H1 (cell line): ENCODE measurements around the gene EZH1.

Experiments used
- ATF2 ChIP-seq: IDR thresholded peaks from 2 replicates; pipeline ENCODE4 v1.6.1; 2012; ENCODE audit warnings: low read length, inconsistent platforms
- BACH1 ChIP-seq: IDR thresholded peaks from 2 replicates; pipeline ENCODE4 v1.6.1; 2012; ENCODE audit warnings: low read length, improper control_type of control experiment
- EP300 ChIP-seq, 2 experiments: IDR thresholded peaks; 1 replicate in 1 of 2; 2 replicates in 1 of 2; pipeline ENCODE4 v1.6.1; 2011 to 2012; ENCODE audit warnings: low read depth in 2 of 2, low read length in 2 of 2, mild to moderate bottlenecking in 2 of 2, borderline replicate concordance in 1 of 2, inconsistent platforms in 1 of 2, moderate library complexity in 1 of 2
- POLR2A ChIP-seq, 2 experiments: IDR thresholded peaks; 1 replicate in 1 of 2; 2 replicates in 1 of 2; pipeline ENCODE4 v1.6.1; 2011; ENCODE audit warnings: low read depth in 2 of 2, low read length in 2 of 2, mild to moderate bottlenecking in 2 of 2; ENCODE audit errors: control extremely low read depth in 1 of 2
- POLR2AphosphoS5 ChIP-seq: IDR thresholded peaks from 2 replicates; pipeline ENCODE4 v1.6.1; 2011; ENCODE audit warnings: low read depth, low read length
- TAF1 ChIP-seq: IDR thresholded peaks from 2 replicates; pipeline ENCODE4 v1.6.1; 2011; ENCODE audit warnings: mild to moderate bottlenecking, low read depth, low read length
- TF ChIP-seq, protein P1 (sequence below): IDR thresholded peaks from 2 replicates; pipeline ENCODE4 v1.6.1; 2012; ENCODE audit warnings: inconsistent platforms
- TF ChIP-seq, protein P2 (sequence below): IDR thresholded peaks from 2 replicates; pipeline ENCODE4 v1.6.1; 2012; ENCODE audit warnings: inconsistent platforms

GRCh38 chr17:42704837-42705494, 39.9 kb downstream of the EZH1 start:
- TF ChIP-seq BACH1 (no peak), POLR2A (IDR thresholded peaks at IDR 0.05; ENCODE audit: control extremely low read depth in 1 of 2, low read depth in 2 of 2, low read length in 2 of 2) (no peak), EP300 (IDR thresholded peaks at IDR 0.05; ENCODE audit: borderline replicate concordance in 1 of 2, low read depth in 2 of 2, low read length in 2 of 2) (no peak), POLR2AphosphoS5 (no peak), TAF1 (no peak), ATF2 (no peak)
- TF ChIP-seq, protein P1, sequence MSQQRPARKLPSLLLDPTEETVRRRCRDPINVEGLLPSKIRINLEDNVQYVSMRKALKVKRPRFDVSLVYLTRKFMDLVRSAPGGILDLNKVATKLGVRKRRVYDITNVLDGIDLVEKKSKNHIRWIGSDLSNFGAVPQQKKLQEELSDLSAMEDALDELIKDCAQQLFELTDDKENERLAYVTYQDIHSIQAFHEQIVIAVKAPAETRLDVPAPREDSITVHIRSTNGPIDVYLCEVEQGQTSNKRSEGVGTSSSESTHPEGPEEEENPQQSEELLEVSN = no peak
- TF ChIP-seq, protein P2, sequence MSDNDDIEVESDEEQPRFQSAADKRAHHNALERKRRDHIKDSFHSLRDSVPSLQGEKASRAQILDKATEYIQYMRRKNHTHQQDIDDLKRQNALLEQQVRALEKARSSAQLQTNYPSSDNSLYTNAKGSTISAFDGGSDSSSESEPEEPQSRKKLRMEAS = no peak
